Transverse colon (tissue), 4 donors: ENCODE results near the gene CCNL1. TPM values are rescaled to one million over a fixed set of nuclear protein-coding genes. Genes with fewer than 3 reads are reported as not detected.
A peak's percentile ranks its signal among the peaks of the same experiment; 100 is the strongest.

Experiments
- DNase-seq: peaks from one replicate; pipeline ENCODE4 v3.0.0-alpha.2; 2019
- H3K27ac ChIP-seq, 4 donors: fragments of 200-600 bp; sonication (generic); 2 replicates each; pipeline ENCODE4 v1.5.1; 2016 to 2018; ENCODE audit warnings: inconsistent platforms in 4 of 4
- H3K27me3 ChIP-seq: fragments of 200-600 bp; sonication (generic); 2 replicates; pipeline ENCODE4 v1.5.1; 2017; ENCODE audit warnings: inconsistent platforms
- H3K36me3 ChIP-seq, 4 donors: fragments of 200-600 bp; sonication (generic); 2 replicates each; pipeline ENCODE4 v1.5.1; 2017 to 2019; ENCODE audit warnings: inconsistent platforms in 4 of 4
- H3K4me1 ChIP-seq, 4 donors: fragments of 200-600 bp; sonication (generic); 2 replicates each; pipeline ENCODE4 v1.5.1; 2017 to 2020; ENCODE audit warnings: inconsistent platforms in 4 of 4
- H3K4me3 ChIP-seq, 4 donors: fragments of 200-600 bp; sonication (generic); 1 replicate in 1 of 4; 2 replicates in 3 of 4; pipeline versions ENCODE4 v1.5.1 to v1.6.1; 2017 to 2019; ENCODE audit warnings: inconsistent platforms in 4 of 4
- H3K9me3 ChIP-seq, 2 donors: fragments of 200-600 bp; sonication (generic); 2 replicates each; pipeline ENCODE4 v1.5.1; 2017 to 2019; ENCODE audit warnings: inconsistent platforms in 2 of 2
- CTCF ChIP-seq, 5 experiments: fragments of 200-600 bp in 3 of 5; fragments of 450-650 bp in 2 of 5; sonication (generic) in 3 of 5; IDR thresholded peaks; 1 replicate in 2 of 5; 2 replicates in 3 of 5; pipeline ENCODE4 v1.5.1; 2016 to 2017; ENCODE audit warnings: antibody characterized with exemption in 5 of 5, inconsistent platforms in 3 of 5, mild to moderate bottlenecking in 2 of 5, moderate library complexity in 1 of 5
- EP300 ChIP-seq: sonication (generic); formaldehyde crosslinking; IDR thresholded peaks from one replicate; pipeline ENCODE4 v1.6.1; 2017; ENCODE audit warnings: antibody characterized with exemption, low read depth
- POLR2A ChIP-seq: fragments of 450-650 bp; IDR thresholded peaks from one replicate; pipeline ENCODE4 v1.6.1; 2016; ENCODE audit warnings: antibody characterized with exemption, mild to moderate bottlenecking, moderate library complexity
- POLR2AphosphoS5 ChIP-seq, 3 donors: sonication (generic); formaldehyde crosslinking; IDR thresholded peaks; one replicate each; pipeline ENCODE4 v1.6.1; 2016; ENCODE audit warnings: antibody characterized with exemption in 3 of 3
- WGBS, 2 donors: methylation state at CpG; one replicate each; pipeline ENCODE4 v1.1.5; 2018; ENCODE audit warnings: low coverage in 1 of 2; 5-methylcytosine and 5-hydroxymethylcytosine counted together
- in situ Hi-C, 4 donors: fragments of 200-750 bp; cut with MboI; loops; one replicate each; pipeline versions ENCODE4 v1.15.0 to v1.15.1; 2017; ENCODE audit warnings: low sequenced_read_pairs in 3 of 4, low pct_ligation_motif_present in 1 of 4, low pct_unique_long_range_greater_than_20kb in 1 of 4
- intact Hi-C: fragments of 100-400 bp; cut with DNase I; formaldehyde crosslinking; loops from one replicate; pipeline ENCODE4 v1.15.1; 2023; ENCODE audit warnings: low total_unique reads
- total RNA-seq, 4 donors: library from RNA; depleted of rRNA; stranded (reverse); fragments of >200 nt; gene quantifications; one replicate each; pipeline ENCODE4 v1.1.0, GENCODE V29; 2016

Gene CCNL1
- total RNA-seq, 4 donors from 2014 or later = 288 to 422 (median 308) TPM

- no peak overlapping the region for H3K4me3 ChIP-seq
- DNase-seq = no peak
- no peaks in the 10 kb centered on the region for H3K27me3 ChIP-seq
- no peak for TF ChIP-seq POLR2AphosphoS5 (IDR thresholded peaks at IDR 0.05)
- peak in 1 of 5 experiments; percentile 10 for TF ChIP-seq CTCF (IDR thresholded peaks at IDR 0.05)
- intact Hi-C loops (no loop called here), in situ Hi-C loops (no loop called here)
- peaks cover 0 to 14% (median 1%) of the 10 kb centered on the region in 4 donors for H3K4me1 ChIP-seq
- no peaks in the 10 kb centered on the region for H3K36me3 ChIP-seq
- H3K9me3 ChIP-seq = no peaks in the 10 kb centered on the region
- no peak overlapping the region for H3K27ac ChIP-seq
- whole genome bisulfite sequencing, 2 donors = 95 to 100% methylated on average over 2 to 3 of the region's 3 CpGs
Observed at GRCh38 chr3:157113832-157114505, 46.0 kb downstream of the CCNL1 start.

- intact Hi-C loops = no loop called here
- in situ Hi-C loops = no loop called here
- no peaks in the 10 kb centered on the region for H3K9me3 ChIP-seq
- H3K36me3 ChIP-seq = no peaks in the 10 kb centered on the region
- H3K27me3 ChIP-seq = no peaks in the 10 kb centered on the region
- DNase-seq = no peak
- no peak overlapping the region for H3K27ac ChIP-seq
- no peak overlapping the region for H3K4me3 ChIP-seq
- peaks cover 0 to 11% (median 2%) of the 10 kb centered on the region in 4 donors for H3K4me1 ChIP-seq
- WGBS, 2 donors = 75 to 95% methylated on average over 2 to 4 of the region's 4 CpGs
- TF ChIP-seq CTCF (IDR thresholded peaks at IDR 0.05) (no peak), POLR2A (no peak), EP300 (no peak), POLR2AphosphoS5 (IDR thresholded peaks at IDR 0.05) (no peak)
Observed at GRCh38 chr3:157112536-157112935, 47.4 kb downstream of the CCNL1 start.

- in situ Hi-C loops = no loop called here
- TF ChIP-seq EP300 (no peak), POLR2AphosphoS5 (IDR thresholded peaks at IDR 0.05) (no peak), POLR2A (no peak), CTCF (IDR thresholded peaks at IDR 0.05) (no peak)
Observed at GRCh38 chr3:157111518-157111917, 48.4 kb downstream of the CCNL1 start.

GRCh38 chr3:157110761-157111278 is 49.1 kb downstream of the CCNL1 start:
- H3K36me3 ChIP-seq = no peaks in the 10 kb centered on the region
- intact Hi-C loops (no loop called here), in situ Hi-C loops (no loop called here)
- peak overlapping the region in 2 of 4 donors; percentile 4 to 57 for H3K27ac ChIP-seq
- H3K4me3 ChIP-seq = no peak overlapping the region
- no peaks in the 10 kb centered on the region for H3K9me3 ChIP-seq
- 58 to 69% methylated on average over 3 to 6 of the region's 6 CpGs for WGBS, 2 donors
- no peak for TF ChIP-seq POLR2AphosphoS5 (IDR thresholded peaks at IDR 0.05)
- no peak for TF ChIP-seq CTCF (IDR thresholded peaks at IDR 0.05)
- TF ChIP-seq POLR2A = no peak
- TF ChIP-seq EP300 = no peak
- no peaks in the 10 kb centered on the region for H3K27me3 ChIP-seq
- DNase-seq = no peak
- peaks cover 0 to 19% (median 2%) of the 10 kb centered on the region in 4 donors for H3K4me1 ChIP-seq

More at GRCh38 chr3:157111518-157111917, 48.4 kb downstream of the CCNL1 start:
- Histone ChIP-seq H3K27me3 (no peaks in the 10 kb centered on the region), H3K27ac (no peak overlapping the region), H3K4me3 (no peak overlapping the region), H3K9me3 (no peaks in the 10 kb centered on the region), H3K4me1 (peaks cover 0 to 19% (median 2%) of the 10 kb centered on the region in 4 donors), H3K36me3 (no peaks in the 10 kb centered on the region)
- DNase-seq = no peak
- WGBS, 2 donors = 68% methylated on average over 2 of the region's 2 CpGs; no CpG with 5 or more reads in 1 of the 2 donors
- intact Hi-C loops = no loop called here
